Activated CD4-positive, alpha-beta T cell treated with anti-CD3 and anti-CD28 coated beads for 24 hours (primary cell): ENCODE measurements around the gene ASTN2.

Experiments used
- DNase-seq, 2 donors: peaks; one replicate each; pipeline ENCODE4 v3.0.0-alpha.2; 2020; ENCODE audit warnings: low read depth in 2 of 2

The ASTN2 gene

GRCh38 chr9:116566677-116567488 lies 848.0 kb downstream of the ASTN2 start:
- DNase-seq: no peak

- no peak for DNase-seq
Observed at GRCh38 chr9:116565986-116566385, 848.9 kb downstream of the ASTN2 start.

GRCh38 chr9:116564266-116564793 lies 850.5 kb downstream of the ASTN2 start:
- DNase-seq: no peak

GRCh38 chr9:116558818-116559540 lies 855.9 kb downstream of the ASTN2 start:
- no peak for DNase-seq

GRCh38 chr9:116558035-116558434 lies 856.8 kb downstream of the ASTN2 start:
- no peak for DNase-seq

GRCh38 chr9:116555556-116556155 lies 859.2 kb downstream of the ASTN2 start:
- DNase-seq: no peak

- no peak for DNase-seq
Observed at GRCh38 chr9:116555119-116555518, 859.7 kb downstream of the ASTN2 start.

- DNase-seq: no peak
Observed at GRCh38 chr9:116550696-116551436, 864.0 kb downstream of the ASTN2 start.

- DNase-seq: no peak
Observed at GRCh38 chr9:116549786-116550660, 864.8 kb downstream of the ASTN2 start.

GRCh38 chr9:116549061-116549664 lies 865.7 kb downstream of the ASTN2 start:
- DNase-seq: no peak

- DNase-seq: no peak
Observed at GRCh38 chr9:116547729-116548426, 867.0 kb downstream of the ASTN2 start.

GRCh38 chr9:116546711-116547581 lies 867.9 kb downstream of the ASTN2 start:
- no peak for DNase-seq

GRCh38 chr9:116544896-116545295 lies 870.0 kb downstream of the ASTN2 start:
- no peak for DNase-seq

GRCh38 chr9:116543731-116544400 lies 871.0 kb downstream of the ASTN2 start:
- DNase-seq: no peak

- no peak for DNase-seq
Observed at GRCh38 chr9:116541402-116541801, 873.5 kb downstream of the ASTN2 start.

GRCh38 chr9:116539549-116539948 lies 875.3 kb downstream of the ASTN2 start:
- no peak for DNase-seq

GRCh38 chr9:116525611-116526010 lies 889.2 kb downstream of the ASTN2 start:
- no peak for DNase-seq
